ES-I3 (cell line): Measurements from ENCODE around the gene SGK1.
"Not testable (repeated sequence)": the region's sequence is repeated elsewhere in the genome, so short reads cannot be mapped to it uniquely, and the experiment has no call there.

Source experiments
- H3K36me3 ChIP-seq: 2 replicates; pipeline ENCODE4 v1.6.1; 2013; ENCODE audit warnings: mild to moderate bottlenecking, low read length, control low read depth, moderate library complexity; ENCODE audit not compliant: insufficient read depth
- H3K4me1 ChIP-seq: 2 replicates; pipeline ENCODE4 v1.6.1; 2013; ENCODE audit warnings: mild to moderate bottlenecking, control low read depth, low read length; ENCODE audit not compliant: insufficient read depth
- H3K9ac ChIP-seq: 2 replicates; pipeline ENCODE4 v1.6.1; 2013; ENCODE audit warnings: low read depth, mild to moderate bottlenecking, low read length, moderate library complexity
- H3K9me3 ChIP-seq: 2 replicates; pipeline ENCODE4 v1.6.1; 2013; ENCODE audit warnings: mild to moderate bottlenecking, low read length, moderate library complexity; ENCODE audit not compliant: control insufficient read depth, insufficient read depth

The SGK1 gene

DNA sequence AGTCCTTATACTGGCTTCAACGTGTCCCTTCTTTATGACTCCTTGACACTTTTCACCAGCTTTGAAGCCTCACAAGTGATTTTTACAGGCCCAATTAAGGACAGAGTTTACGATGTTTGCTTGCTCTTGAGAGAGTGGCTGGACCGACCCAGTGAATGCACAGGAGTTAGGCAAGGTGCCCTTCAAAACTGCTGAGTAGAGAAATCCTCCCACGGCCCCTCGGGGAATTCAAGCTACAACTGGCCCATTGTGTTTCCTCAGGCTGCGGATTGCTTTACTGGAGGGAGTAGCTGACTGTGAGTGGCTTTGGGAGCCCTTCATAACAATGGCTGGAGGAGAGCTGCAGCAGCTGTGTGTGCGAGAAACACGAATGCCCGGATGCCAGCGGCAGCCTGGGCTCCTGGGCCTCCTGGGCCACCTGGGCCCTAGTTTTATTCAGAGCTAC, 50.0 kb downstream of the SGK1 start:
- no peaks in the 10 kb centered on the region for H3K9me3 ChIP-seq
- H3K9ac ChIP-seq: no peak overlapping the region
- H3K4me1 ChIP-seq: peaks cover 4% of the 10 kb centered on the region; the same call in 1 of the 2 replicates
- H3K36me3 ChIP-seq: no peaks in the 10 kb centered on the region

GRCh38 chr6:134266776-134267175, 51.1 kb downstream of the SGK1 start:
- no peaks in the 10 kb centered on the region for H3K9me3 ChIP-seq
- no peaks in the 10 kb centered on the region for H3K36me3 ChIP-seq
- no peak overlapping the region for H3K9ac ChIP-seq
- peaks cover 4% of the 10 kb centered on the region; the same call in 1 of the 2 replicates for H3K4me1 ChIP-seq

DNA sequence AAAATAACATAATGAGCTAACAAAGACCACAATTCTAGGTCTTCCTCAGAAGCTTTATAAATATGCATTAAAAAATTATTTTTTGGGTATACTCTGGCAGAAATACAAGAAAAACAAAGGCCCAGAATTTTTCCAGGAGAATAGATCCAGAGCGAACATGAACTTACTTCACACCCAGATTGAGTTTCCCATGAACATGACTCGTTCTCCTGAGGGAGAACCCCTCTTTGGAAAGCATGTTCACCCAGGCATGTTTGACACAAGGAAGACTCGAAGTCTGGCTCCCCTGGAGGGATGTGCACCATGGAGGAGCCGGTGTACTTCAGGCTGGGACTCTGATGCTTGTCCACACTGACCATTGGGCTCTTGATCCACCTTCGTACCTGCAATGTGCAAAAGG, 56.1 kb downstream of the SGK1 start:
- Histone ChIP-seq H3K9ac (no peak overlapping the region), H3K4me1 (no peaks in the 10 kb centered on the region), H3K36me3 (no peaks in the 10 kb centered on the region), H3K9me3 (no peaks in the 10 kb centered on the region)

DNA sequence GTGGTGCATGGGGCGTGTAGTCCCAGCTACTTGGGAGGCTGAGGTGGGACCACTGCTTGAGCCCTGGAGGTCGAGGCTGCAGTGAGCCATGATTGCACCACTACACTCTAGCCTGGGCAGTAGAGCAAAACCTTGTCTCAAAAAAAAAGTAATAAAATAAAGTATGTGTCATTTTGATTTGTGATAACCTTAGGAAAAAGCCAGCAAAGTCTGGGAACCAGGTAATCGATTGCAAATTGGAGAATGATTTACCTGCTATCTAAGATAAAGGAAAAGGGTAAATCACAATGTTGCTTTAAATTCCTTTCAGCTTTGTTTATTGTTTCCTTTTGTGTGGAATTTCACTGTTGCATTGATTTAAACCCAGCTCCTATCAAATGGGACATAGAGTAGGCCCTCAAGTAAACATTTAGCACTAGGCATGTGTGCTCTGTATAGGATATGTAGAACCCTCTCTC, 59.0 kb downstream of the SGK1 start:
- no peak overlapping the region for H3K9ac ChIP-seq
- no peaks in the 10 kb centered on the region for H3K9me3 ChIP-seq
- H3K36me3 ChIP-seq: no peaks in the 10 kb centered on the region
- no peaks in the 10 kb centered on the region for H3K4me1 ChIP-seq

GRCh38 chr6:134257516-134257915, 60.4 kb downstream of the SGK1 start:
- Histone ChIP-seq H3K9me3 (no peaks in the 10 kb centered on the region), H3K36me3 (no peaks in the 10 kb centered on the region), H3K4me1 (0 out of 2 replicates have a peak, but pooled peaks cover 2% of the 10 kb centered on the region), H3K9ac (no peak overlapping the region)

DNA sequence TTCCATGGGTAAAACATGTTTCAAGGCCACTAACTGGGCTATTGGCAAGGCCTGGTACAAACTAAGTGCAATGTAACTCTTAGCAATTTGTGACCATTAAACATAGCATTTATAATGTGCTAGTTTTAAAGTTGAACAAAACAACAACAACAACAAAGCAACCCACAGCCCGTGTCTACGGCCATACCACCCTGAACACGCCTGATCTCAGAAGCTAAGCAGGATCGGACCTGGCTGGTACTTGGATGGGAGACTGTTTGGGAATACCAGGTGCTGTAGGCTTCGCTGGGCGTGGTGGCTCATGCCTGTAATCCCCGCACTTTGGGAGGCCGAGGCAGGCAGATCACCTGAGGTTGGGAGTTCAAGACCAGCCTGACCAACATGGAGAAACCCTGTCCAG, 61.0 kb downstream of the SGK1 start:
- Histone ChIP-seq H3K9me3 (no peaks in the 10 kb centered on the region), H3K36me3 (no peaks in the 10 kb centered on the region), H3K9ac (no peak overlapping the region), H3K4me1 (0 out of 2 replicates have a peak, but pooled peaks cover 2% of the 10 kb centered on the region)

DNA sequence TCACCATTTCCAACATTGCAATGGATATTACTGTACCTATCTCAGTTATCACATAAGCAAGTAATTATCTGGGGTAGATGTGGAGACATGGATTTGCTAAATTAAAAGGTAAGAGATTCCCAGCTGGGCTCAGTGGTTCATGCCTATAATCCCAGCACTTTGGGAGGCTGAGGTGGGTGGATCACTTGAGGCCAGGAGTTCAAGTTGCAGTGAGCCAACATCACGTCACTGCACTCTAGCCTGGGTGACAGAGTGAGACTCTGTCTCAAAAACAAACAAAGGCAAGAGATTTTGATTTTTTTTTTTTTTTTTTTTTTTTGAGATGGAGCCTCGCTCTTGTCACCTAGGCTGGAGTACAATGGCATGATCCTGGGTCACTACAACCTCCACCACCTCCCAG, 62.6 kb downstream of the SGK1 start:
- not testable (repeated sequence) for H3K9ac ChIP-seq, H3K4me1 ChIP-seq, H3K9me3 ChIP-seq, H3K36me3 ChIP-seq

GRCh38 chr6:134254118-134254517, 63.8 kb downstream of the SGK1 start:
- no peak overlapping the region for H3K9ac ChIP-seq
- H3K4me1 ChIP-seq: peaks cover 10% of the 10 kb centered on the region; the same call in 1 of the 2 replicates
- H3K36me3 ChIP-seq: no peaks in the 10 kb centered on the region
- H3K9me3 ChIP-seq: no peaks in the 10 kb centered on the region

DNA sequence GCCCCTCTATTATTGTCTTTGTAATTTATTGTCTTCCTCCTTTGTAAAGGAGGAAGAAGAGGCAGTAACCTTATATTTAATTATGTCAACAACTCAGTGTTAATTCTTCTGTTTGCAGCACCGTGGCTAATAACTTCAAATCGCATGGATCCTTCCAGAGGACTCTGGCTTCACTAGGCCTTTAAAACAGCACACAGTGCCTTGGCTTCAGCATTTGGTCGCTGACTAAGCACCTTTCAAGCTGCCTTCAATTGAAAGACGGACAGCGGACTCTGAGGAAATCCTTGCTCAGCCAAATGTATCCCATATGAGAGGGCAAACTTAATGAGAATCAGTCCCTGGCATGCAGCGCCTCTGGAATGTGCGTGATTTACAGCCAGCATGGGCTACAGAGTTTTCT, 64.2 kb downstream of the SGK1 start:
- no peaks in the 10 kb centered on the region for H3K9me3 ChIP-seq
- H3K9ac ChIP-seq: no peak overlapping the region
- no peaks in the 10 kb centered on the region for H3K36me3 ChIP-seq
- peaks cover 10% of the 10 kb centered on the region; the same call in 1 of the 2 replicates for H3K4me1 ChIP-seq

DNA sequence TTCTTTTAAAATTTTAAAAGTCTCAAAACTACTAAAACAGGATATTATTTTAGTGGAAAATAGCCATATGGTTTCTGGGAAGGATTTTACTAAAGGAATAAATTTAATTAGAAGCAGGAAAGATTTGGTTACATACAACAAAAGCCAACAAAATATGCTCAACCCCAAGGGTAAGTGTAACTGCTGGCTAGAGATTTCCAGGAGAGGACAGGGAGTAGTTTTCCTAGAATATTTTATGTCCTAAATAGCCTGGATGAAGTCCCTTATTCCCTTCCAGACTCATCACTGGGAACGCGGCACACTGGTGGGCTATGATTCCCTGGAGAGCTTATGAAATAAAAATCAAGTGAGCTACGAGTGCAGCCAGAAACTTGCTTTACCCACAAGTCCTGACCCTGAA, 66.6 kb downstream of the SGK1 start:
- Histone ChIP-seq H3K9ac (no peak overlapping the region), H3K36me3 (no peaks in the 10 kb centered on the region), H3K4me1 (peaks cover 16% of the 10 kb centered on the region; the same call in 1 of the 2 replicates), H3K9me3 (no peaks in the 10 kb centered on the region)

DNA sequence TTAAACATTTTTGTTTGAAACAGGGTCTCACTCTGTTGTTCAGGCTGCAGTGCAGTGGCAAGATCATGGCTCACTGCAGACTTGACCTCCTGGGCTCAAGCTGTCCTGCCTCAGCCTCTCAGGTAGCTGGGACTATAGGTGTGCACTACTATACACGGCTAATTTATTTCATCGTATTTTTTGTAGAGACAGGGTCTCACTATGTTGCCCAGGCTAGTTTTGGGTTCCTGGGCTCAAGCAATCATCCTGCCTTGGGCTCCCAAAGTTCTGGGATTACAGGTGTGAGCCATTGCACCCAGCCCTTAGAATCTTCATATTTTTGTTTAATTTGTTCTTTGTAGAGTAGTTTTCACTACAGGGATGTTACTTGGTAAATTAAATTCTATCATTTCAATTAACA, 67.1 kb downstream of the SGK1 start:
- no peak overlapping the region for H3K9ac ChIP-seq
- H3K4me1 ChIP-seq: peaks cover 16% of the 10 kb centered on the region; the same call in 1 of the 2 replicates
- no peaks in the 10 kb centered on the region for H3K36me3 ChIP-seq

DNA sequence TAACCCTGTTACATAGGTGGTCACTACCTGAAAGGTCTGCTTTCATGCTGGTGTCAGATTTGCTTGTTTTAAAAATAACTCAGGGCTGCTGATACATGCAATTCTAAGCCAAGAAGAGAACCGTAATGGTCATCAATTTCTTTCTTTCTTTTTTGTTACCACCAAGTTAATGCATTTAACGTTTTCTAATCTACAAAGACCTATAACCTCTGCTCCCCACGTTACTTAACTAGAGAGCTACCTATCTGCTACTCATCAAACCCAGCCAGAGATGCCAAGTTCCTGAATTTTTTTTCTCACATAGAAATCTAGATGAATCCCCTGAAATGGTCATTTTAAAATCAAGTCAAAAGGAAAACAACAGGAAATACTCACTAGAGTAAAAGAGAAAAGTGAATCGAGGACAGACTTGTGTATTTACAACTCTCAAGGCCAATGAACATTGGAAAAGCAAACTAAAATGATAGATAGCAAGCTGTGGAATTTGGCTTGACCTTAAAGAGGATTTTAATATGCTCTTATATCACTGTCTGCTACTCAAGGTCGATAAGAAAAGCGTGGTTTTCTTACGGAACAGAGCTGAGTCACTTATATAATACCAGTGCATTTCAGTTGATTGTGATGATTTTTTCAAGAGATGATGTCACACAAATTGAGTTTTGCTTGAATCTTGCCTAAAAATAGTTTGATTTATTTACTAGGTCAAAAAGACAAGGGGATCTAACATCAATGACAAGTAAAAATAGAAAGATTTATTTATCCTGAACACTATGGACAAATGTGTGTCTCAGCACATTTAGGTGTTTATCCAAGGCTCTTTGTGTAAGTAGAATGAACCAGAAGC, 67.9 kb downstream of the SGK1 start:
- H3K9ac ChIP-seq: no peak overlapping the region
- H3K9me3 ChIP-seq: no peaks in the 10 kb centered on the region
- no peaks in the 10 kb centered on the region for H3K36me3 ChIP-seq
- peaks cover 16% of the 10 kb centered on the region; the same call in 1 of the 2 replicates for H3K4me1 ChIP-seq

More for the DNA sequence above, 67.1 kb downstream of the SGK1 start:
- H3K9me3 ChIP-seq: no peaks in the 10 kb centered on the region

GRCh38 chr6:134249239-134249758, 68.6 kb downstream of the SGK1 start:
- Histone ChIP-seq H3K9ac (no peak overlapping the region), H3K4me1 (peaks cover 16% of the 10 kb centered on the region; the same call in 1 of the 2 replicates), H3K9me3 (no peaks in the 10 kb centered on the region), H3K36me3 (no peaks in the 10 kb centered on the region)

DNA sequence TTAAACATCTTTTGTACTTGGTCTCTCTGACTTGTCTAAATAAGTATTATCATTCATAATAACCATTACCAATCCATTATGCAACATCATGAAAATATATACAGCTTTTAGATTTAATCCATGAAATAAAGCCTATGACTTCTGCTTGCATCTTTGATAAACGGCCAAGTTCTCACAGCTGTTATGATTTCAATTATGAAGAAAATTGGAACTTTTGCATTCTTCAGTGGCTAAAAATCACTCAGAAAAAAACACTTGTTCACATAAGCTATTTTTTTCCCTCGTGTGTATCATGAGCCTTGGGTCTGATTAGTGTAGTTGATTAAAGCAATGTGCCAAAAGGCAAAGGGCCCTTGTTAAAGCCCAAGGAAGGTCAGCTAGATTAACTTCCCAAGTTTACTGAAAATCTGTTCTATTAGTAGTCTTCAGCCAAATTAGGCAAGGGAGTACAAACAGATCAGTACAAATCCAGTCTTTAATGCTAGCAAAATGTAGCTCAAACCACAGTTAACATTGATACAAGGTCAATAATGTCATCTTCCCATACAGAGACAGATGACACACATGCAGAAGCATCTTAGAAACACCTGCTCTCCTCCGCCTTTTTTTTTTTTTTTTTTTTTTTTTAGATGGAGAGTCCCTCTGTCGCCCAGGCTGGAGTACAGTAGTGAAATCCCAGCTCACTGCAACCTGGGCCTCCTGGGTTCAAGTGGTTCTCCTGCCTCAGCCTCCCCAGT, 69.9 kb downstream of the SGK1 start:
- Histone ChIP-seq H3K9me3 (no peaks in the 10 kb centered on the region), H3K4me1 (peaks cover 14% of the 10 kb centered on the region; the same call in 1 of the 2 replicates), H3K9ac (no peak overlapping the region), H3K36me3 (no peaks in the 10 kb centered on the region)
